CD4-positive, alpha-beta T cell treated with Interleukin-21 for 1 hour (primary cell): ENCODE data around the gene CCDC61.

Experiments
- DNase-seq: peaks from one replicate; pipeline ENCODE4 v3.0.0-alpha.2; 2020

The CCDC61 gene

DNA sequence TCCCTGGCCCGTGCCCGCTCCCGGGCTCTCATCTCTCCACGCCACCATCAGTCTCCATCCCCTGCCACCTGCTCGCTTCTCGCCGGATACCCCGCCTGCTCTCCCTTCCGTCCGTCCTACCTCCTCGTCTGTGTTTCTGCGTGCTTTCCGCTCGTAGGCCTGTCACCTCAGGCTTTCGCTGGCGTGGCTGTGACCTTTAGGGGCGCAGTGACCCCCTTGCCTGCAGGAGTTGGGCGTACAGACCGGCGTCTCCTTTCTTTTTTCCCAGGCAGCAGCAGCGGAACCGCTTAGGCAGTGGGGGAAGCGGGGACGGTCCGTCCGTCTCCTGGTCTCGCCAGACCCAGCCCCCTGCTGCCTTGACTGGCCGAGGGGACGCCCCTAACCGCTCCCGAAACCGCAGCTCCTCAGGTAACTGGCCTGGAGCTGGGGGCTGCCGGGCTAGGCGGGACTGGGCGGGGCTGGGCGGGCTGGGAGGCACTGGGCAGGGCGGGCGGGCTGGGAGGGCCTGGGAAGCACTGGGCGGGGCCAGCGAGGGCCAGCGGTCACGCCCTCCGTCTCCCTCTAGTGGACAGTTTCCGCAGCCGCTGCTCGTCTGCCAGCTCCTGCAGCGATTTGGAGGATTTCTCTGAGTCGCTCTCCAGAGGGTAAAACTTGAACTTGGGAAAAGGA, 21.3 kb downstream of the CCDC61 start:
- peak; percentile 84 for DNase-seq

DNA sequence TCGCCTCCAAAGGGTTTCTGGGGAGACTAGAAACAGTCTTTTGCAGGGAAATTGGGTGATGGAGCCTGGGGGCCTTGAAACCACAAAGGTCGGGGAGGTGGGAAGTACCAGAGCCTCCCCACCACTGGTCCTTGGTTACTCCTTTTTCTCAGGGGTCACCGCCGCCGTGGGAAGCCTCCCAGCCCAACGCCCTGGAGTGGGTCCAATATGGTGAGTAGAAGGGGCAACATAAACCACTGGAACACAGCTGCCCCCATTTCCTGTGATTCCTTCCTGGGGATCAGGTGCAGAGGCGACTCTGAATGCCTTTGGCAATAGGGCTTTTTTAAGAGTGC, 21.8 kb downstream of the CCDC61 start:
- DNase-seq = no peak

DNA sequence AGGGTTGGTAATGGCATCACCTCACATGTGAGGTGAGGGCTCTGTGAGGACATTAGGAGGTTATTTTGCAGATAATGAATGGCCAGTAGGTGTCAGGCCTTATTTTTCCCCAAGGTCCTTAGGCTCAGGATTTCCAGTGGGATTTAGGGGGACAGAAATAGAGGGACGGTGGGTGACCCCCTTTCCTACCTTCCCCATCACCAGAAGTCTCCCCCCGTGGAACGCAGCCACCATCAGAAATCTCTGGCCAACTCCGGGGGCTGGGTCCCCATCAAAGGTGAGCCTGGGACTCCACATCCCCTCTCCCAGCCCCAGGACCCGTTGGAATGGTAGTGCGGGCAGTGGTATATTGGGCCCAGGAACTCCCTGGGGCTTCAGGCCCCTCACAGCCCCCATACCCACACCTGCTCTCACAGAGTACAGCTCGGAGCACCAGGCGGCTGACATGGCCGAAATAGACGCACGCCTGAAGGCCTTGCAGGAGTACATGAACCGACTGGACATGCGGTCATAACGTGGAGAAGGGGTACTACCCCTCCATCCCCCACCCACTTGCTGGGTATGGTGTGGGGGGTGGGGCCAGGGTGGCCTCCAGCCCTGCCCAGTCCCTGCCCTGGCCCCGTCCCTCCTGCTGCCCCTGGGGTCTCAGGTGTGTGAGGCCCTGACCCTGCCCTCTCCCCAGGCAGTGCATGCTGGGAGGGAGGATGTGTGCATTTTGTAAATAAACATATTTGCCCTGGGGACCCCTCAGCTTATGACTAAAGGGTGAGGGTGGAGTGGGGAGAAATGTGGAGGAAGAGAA, 22.8 kb downstream of the CCDC61 start:
- no peak for DNase-seq

DNA sequence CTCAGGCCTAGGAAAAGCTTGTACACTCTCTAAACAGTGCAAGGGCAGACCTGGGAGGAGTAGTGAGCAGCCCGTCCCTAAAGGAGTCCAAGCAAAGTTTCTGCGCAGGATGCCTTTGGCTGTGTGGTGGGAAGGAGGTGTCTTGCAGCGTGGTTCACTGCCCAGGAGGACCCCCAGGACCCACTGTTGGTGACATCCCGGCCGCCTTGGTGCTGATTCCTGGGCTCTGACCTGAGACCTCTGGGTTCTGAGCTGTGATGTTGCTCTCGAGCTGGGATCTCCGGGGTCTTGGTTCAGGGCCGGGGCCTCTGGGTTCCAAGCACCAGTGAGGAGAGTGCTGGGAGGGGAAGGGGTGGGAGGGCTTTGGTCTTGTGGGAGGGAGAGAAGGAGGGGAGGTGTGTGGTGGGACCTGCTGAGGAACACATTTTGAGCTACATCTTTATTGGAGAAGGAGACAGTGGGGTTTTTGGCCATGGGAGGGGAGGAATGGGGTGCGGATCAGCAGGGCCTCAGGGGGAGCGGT, 23.5 kb downstream of the CCDC61 start:
- DNase-seq = no peak

DNA sequence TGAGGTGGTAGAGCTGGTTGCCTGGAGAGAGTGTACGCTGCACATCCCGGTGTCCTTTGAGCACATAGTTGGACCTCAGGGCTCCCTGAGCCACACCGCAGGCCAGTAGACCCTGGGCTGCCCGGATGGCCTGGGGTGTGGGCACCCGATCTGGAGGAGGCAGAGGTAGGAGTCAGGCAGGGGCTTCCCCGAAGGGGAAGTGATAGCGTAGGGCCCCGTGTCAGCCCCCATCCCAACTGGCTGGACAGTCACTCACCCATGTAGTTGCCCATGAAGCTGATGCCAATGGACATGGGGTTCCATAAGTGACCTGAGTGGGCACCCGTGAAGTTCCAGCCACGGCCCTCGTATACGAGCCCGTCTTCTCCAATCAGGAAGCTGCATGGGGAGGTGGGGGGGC, 24.0 kb downstream of the CCDC61 start:
- no peak for DNase-seq

DNA sequence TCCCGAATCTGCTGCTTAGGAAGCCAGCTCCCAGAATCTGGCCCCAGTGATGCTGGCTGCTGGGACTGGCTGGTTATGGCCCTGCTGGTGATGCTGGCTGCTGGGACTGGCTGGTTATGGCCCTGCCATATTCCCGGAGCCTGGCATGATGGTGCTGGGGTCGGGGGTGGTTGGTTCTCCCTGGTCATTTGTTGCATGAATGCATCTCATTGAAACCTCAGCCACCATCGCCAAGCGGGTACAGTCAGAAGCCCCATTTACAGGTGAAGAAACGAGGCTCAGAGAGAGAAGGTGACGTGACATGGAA, 25.5 kb downstream of the CCDC61 start:
- no peak for DNase-seq

DNA sequence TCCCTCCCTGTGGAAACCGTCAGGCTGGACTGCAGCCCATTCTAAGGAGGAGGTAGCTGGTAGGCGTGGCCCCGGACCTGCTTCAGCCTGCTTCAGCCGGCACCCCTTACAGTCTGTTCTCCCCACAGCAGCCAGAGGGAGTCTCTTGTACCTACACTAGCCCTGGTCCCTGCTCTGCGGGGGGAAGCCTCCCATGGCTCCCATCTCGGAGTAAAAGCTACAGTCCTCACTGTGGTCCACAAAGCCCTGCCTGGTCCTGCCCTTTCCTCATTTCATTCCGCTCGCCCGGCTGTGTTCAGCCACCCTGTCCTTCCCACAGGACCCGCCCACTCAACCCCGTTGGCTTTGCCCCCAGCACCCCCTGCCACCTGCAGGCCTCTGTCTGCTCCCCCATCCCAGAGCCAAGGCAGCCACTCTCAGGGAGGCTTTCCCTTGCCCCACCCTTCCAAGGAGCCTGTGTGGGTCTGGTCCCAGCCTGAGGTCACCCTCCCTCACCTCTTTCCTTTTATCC, 26.3 kb downstream of the CCDC61 start:
- DNase-seq = no peak

DNA sequence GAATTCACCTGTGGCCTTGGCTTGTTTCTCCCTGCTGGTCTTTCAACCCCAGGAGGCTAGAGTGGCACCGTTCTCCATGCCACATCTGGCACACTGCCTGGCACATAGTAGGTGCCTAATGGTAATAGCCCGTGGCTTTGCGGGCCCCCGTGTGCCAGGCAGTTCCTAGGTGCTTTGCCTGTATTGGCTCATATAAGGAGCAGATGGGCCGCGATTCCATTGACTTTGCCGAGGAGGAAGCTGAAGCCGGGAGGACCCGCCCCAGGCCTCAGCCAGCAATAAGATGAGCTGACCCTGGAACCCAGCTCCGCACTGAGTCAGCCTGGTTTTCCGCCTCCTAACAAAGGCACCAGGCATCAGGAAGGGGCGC, 26.8 kb downstream of the CCDC61 start:
- no peak for DNase-seq

DNA sequence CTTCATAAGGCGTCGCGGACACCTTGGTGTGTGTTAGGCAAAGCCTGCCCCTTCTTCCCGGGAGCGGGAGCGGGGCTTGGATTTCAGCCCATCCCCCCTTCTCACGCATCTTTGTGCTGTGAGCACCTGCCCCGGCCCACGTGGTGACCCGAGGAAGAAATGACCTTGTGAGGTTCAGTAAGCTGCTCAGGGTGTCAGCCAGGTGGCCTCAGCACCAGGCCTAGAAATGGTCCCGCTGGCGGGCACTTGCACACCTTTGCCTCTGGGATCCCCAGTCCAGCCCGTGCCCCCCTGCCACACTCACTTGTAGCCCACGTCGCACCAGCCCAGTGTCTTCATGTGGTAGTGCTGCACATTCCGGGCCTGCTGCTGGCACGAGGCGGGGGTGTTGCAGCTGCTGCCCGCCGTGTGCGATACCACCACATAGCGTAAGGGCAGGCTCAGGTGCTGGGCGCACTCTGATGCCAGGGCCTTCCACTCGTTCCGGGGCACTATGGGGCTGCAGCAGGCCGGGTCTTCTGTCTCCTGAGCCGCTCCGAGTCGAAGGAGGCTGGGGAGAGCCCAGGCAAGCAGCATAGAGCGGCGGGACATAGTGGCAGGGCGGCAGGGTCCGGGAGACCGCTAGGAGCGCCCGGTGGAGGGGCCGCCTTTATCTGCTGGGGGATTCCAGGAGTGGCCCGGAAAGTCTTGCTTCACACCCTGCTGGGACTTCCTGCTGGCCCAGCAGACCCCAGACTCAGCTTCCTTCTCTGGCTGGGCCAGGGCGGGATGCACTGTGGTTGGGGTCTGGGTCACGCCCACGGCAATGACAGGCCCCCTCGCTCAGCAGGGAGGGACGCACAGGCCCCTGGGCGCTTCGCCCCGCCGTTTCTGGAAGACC, 27.4 kb downstream of the CCDC61 start, which contains the start of gene PGLYRP1:
PGLYRP1 (minus strand) TSS at position 623 of the 880 bp plus-strand sequence; CDS start at position 591, 32 bp downstream.
- DNase-seq = no peak

DNA sequence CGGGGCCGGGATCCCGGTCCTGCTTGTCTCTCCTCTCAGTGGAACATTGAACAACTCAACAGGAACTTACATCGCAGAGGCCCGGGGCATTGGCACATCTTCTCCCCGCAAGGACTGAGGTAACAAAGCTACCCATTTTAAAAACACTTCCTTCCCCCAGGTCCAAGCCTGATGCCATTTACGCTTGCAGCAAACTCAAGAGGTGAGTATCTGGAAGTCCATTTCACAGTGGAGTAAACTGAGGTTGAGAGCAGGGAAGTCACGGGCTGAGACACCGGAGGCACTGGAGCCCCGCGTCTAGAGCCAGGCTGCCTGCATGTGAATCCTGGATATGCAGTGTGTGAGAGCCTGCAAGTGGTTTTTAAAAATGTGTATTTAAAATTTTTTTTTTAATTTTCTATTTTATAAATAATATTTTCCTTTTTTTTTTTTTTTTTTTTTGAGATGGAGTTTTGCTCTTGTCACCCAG, 28.1 kb downstream of the CCDC61 start:
- DNase-seq = no peak

DNA sequence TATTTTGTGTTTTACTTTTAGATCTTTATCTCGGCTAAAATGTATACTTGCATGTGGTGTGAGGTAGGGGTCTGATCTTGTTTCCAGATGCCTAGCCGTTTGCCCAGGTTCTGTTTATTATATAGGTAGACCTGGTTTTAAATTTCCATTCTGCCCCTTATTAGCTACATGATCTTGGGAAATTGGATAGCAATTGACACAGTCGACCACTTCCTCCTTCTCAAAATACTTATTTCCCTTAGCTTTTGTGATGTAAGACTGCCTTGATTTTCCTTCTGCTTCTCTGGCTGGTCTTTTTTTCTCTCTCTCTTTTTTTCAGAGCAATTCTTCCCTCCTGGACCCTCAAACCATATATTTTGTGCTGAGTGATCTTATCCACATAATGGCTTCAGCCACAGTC, 30.6 kb downstream of the CCDC61 start:
- no peak for DNase-seq

DNA sequence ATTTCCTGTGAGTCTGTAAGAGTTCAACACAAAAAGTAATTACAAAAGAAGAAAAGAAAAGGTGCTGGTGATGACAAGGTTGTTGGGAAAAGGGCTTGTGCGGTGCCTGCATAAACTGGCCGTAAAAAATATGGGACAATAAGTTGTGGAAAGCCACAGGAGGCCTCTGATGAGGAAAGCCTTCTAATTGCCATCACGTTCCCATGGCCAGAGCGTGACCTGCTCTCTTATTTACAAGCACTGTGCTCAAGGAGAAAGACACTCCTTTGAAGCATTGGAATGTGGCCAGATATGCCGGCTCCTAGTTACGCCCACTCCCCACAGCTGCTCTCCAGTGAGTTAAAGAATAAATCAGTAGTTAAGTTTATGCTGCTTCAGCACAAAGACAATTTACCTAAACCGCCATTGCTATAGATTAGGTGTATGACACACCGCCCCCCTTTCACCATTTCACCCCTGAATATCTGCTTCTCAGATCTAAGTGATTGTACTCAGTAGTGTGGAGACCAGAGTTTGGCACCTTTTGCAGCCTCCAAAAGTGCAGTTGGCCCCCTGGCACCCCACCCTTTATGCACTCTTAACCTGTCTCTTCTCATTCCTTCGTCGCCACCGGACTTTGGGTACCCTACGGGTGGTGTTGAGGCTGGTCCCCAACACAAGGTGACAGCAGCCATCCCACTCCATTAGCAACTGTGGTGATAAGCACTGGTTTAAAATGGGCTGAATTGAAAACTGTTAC, 35.7 kb downstream of the CCDC61 start:
- no peak for DNase-seq

DNA sequence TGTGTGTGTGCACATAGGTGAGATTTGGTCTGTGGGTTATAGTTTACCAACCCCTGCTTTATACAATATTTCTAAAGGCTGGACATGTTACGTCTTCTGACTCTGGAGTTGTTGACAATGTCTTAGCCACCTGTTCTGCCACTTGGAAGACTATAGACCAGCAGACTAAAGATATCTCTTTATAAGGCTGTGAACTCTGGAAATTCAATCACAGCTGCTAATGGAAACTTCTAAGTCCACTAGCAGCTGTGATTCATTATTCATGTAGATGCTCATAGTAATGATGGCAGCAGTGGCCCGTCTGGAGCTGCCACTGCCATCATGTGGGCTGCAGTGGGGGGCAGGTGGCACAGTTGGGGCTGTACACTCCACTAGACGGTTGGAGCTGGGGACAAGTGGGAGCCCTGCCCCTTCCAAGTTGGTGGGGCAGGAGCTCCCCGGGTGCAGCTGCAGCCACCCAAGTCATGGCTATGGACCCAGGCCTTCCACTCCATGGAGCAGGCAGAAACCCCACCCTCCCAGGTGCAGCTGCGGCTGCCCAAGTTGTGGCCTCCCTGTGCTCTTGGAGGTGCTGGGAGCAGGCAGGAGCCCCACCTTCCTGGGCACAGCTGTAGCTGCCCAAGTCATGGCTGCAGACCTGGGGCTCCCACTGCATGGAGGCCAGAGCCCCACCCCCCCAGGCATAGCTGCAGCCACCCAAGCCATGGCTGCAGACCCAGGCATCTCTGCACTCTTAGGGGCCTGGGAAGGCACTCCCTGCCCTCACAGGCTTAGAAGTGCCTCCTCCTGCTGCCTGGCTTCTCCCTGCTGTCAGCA, 36.7 kb downstream of the CCDC61 start:
- no peak for DNase-seq

DNA sequence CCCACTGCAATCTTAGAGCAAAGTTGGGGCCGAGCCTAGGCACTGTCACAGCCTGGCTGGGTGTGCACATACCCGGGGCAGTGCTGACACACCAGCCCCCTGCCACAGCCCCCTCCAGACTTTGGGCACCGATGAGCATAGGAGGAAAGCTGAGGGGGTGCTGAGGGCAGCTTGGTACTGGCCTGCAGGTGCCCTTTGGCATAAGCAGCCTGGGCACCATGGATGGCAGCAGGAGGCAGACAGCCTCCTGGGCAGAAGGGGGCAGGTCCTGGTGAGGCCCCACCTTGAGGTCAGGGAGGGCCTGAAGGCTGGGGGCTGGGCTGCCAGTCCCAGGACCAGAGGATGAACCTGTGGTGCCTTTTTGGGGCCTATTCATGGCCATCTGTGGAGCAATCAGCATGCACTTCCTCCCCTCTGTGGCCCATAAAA, 37.3 kb downstream of the CCDC61 start:
- DNase-seq = no peak

DNA sequence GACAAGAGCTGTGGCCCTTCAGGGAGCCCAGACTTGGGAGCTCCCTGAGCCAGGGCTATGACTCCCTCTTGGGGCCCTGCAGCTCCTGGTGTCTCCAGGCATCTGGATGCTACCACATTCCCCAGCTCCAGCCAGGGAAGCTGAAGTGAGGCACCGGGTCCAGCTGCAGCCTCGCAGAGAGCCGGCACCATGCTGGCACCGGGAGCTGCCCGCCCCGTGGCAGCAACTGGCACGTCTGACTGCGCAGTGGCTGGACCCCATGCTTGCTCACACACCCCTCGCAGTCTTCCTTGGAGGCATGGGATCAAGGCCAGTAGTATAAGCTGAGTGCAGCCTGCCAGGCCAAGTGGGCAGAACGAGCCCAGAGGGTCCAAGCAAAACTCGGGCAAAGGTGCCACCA, 38.1 kb downstream of the CCDC61 start:
- no peak for DNase-seq

DNA sequence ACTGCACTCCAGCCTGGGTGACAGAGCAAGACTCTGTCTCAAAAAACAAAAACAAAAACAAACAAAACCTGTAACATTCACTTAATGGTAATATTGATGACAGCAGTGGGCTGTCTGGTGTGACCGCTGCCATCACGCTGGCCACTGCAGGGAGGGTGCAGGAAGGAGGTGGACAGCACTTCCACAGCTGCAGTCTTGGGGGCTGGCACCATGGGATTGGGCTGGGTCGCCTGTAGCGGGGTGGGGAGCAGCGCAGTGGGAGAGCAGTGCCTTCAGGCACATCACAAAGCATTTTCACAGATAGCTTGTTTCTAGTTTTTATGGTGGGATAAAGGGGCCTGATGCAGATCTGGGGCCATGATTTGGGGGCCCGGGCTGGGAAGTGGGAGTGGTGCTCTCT, 40.3 kb downstream of the CCDC61 start:
- no peak for DNase-seq

DNA sequence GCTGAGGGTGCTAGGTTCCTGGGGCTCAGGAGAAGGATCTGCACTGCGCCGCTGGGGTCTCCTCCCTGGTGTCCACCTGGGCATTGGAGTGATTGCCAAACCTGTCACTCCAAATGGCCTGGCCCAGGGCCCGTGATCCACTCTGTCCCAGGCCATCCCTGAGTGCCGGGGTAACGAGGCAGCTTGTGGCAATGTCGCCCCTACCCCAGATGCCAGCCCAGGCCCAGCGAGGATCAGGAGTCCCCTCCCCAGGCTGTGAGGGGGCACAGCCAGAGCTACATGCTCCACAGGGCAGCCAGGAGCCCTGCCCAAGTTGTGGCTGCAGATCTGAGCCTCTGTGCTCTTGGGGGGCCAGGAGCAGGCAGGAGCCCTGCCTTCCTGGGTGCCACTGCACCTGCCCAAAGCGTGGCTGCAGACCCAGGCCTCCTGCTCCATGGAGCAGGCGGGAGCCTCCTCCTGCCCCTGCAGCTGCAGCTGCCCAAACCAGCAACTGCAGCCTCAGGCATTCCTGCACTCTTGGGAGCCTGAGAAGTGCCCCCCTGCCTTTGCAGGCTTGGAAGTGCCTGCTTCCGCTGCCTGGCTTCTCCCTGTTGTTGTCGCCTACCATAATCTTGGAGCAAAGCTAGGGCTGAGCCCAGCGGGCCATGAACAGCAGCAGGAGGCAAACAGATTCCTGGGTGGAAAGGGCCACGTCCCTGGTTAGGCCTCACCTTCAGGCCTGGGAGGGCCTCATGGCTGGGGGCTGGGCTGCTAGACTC, 40.9 kb downstream of the CCDC61 start:
- DNase-seq = no peak

DNA sequence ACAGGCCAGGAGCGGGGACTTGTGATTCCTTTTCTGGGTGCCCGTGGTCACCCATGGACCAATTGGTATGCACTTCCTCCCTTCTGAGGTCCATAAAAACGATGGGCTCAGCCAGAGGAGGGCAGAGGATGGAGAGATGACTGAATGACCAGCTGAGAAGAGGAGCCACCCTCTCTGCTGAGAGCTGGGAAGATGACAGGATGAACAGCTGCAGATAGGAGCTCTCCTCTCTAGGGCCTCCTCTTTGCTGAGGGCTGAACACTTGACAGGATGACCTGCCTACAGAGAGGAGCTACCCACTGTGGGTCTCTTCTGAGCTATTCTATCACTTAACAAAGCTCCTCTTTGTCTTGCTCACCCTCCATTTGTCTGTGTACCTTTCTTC, 41.5 kb downstream of the CCDC61 start:
- DNase-seq = no peak

DNA sequence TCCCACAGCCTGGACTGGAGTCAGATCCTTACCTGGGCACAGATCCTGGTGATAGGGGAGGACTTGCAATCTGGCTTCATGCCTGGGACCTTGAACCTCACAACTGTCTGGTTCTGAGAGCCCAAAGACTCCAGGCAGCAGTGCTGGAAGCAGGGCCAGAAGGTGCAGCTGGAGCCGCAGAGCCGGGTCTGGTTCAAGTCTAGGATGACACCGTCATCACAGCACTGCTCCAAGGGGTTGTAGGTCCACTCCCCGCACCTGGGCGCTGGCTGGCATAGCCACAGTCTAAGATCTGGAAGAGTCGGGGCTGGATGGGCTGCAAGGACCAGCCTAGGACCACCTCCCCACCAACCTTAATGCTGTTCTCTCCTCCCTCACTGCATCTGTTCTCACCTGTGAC, 44.9 kb downstream of the CCDC61 start:
- DNase-seq = no peak

DNA sequence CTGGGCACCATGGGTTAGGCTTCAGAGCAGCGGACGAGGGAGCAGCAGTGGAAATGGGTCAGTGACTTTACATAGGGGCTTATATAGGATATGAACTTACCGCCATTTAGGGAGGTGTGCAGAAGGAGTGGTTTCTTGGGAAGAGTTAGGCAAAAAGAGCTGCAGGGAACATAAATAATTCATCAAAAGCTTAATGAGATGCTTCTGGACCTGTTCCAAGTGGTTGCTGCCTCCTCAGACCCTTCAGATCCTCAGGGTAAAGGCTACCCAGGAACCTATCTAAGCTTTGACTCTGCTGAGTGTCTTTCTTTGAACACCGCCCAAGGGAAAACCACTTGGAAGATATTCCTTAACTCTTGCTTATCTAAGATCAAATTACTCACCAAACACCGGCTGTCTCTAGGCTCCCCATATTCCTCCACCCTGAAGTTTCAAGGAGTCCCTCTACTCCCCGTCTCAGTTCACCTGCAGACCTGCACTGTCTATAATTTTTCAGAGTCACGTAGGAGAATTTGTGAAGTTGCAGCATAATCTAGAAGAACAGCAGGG, 45.8 kb downstream of the CCDC61 start, which contains the start of gene IGFL4:
IGFL4 (minus strand) TSS at position 51 of the 549 bp plus-strand sequence; CDS start at position 11, 40 bp downstream.
- DNase-seq = no peak
